SJSA1 (cell line): ENCODE data around the gene SOX18. TPM values are rescaled to one million over a fixed set of nuclear protein-coding genes. Genes with fewer than 3 reads are reported as not detected.

Experiments used
- DNase-seq, 2 experiments: peaks; one replicate each; pipeline ENCODE4 v3.0.0-alpha.2; 2015 to 2020; ENCODE audit warnings: low spot score in 2 of 2, low read depth in 1 of 2
- H3K27ac ChIP-seq: fragments of 250-450 bp; sonication (Bioruptor Pico); 2 replicates; pipeline ENCODE4 v1.5.1; 2020; ENCODE audit warnings: mild to moderate bottlenecking, moderate library complexity
- H3K27me3 ChIP-seq: fragments of 250-450 bp; sonication (Bioruptor Pico); replicated peaks from 2 replicates; pipeline ENCODE4 v1.5.1; 2020; ENCODE audit warnings: mild to moderate bottlenecking, moderate library complexity
- H3K36me3 ChIP-seq: fragments of 250-450 bp; sonication (Bioruptor Pico); 2 replicates; pipeline ENCODE4 v1.5.1; 2020; ENCODE audit warnings: mild to moderate bottlenecking
- H3K4me1 ChIP-seq: fragments of 250-450 bp; sonication (Bioruptor Pico); replicated peaks from 2 replicates; pipeline ENCODE4 v1.6.1; 2021; ENCODE audit warnings: mild to moderate bottlenecking
- H3K4me3 ChIP-seq: fragments of 250-450 bp; sonication (Bioruptor Pico); 2 replicates; pipeline ENCODE4 v1.5.1; 2020; ENCODE audit warnings: mild to moderate bottlenecking
- H3K9me3 ChIP-seq: fragments of 250-450 bp; sonication (Bioruptor Pico); replicated peaks from 2 replicates; pipeline ENCODE4 v1.5.1; 2020; ENCODE audit warnings: mild to moderate bottlenecking
- total RNA-seq: library from RNA; depleted of rRNA; stranded (reverse); fragments of >200 nt; shearing (Covaris generic); gene quantifications from 2 replicates; pipeline ENCODE4 v1.2.3, GENCODE V29; 2014

SOX18 gene
- total RNA-seq, 1 experiment from 2014 or later, result 70.0 TPM

DNA sequence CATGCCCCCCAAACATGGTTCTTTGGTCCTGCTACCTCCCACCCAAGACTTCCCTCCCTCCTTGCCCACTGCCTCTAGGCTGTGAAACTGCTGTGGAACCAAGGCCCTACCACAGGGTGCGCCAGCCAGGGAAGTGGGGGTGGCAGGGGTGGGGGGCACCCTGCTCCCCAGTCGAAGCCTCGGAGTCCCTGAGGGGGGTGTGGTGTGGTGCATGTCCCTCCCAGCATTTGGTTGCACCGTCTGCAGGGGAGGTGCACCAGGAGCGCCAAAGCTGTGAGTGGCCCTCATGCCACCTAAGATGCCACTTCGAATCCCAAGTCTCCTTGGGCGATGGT lies 28.1 kb upstream of the SOX18 start:
- DNase-seq, result no peak
- no peaks in the 10 kb centered on the region for H3K27me3 ChIP-seq
- H3K36me3 ChIP-seq, result peaks cover 28% of the 10 kb centered on the region

GRCh38 chr20:64077094-64077493 lies 27.7 kb upstream of the SOX18 start:
- peaks cover 32% of the 10 kb centered on the region for H3K36me3 ChIP-seq

More for the DNA sequence above, 28.1 kb upstream of the SOX18 start:
- Histone ChIP-seq H3K9me3 (no peaks in the 10 kb centered on the region), H3K4me1 (peaks cover 36% of the 10 kb centered on the region), H3K4me3 (no peak overlapping the region), H3K27ac (no peak overlapping the region)

GRCh38 chr20:64076061-64076997 lies 26.9 kb upstream of the SOX18 start:
- no peak overlapping the region for H3K4me3 ChIP-seq
- peaks cover 36% of the 10 kb centered on the region for H3K4me1 ChIP-seq
- H3K27me3 ChIP-seq, result no peaks in the 10 kb centered on the region
- no peaks in the 10 kb centered on the region for H3K9me3 ChIP-seq
- DNase-seq, result no peak
- H3K27ac ChIP-seq, result no peak overlapping the region
- H3K36me3 ChIP-seq, result peaks cover 39% of the 10 kb centered on the region

More at GRCh38 chr20:64077094-64077493, 27.7 kb upstream of the SOX18 start:
- Histone ChIP-seq H3K27ac (no peak overlapping the region), H3K4me3 (no peak overlapping the region), H3K27me3 (no peaks in the 10 kb centered on the region), H3K4me1 (peaks cover 36% of the 10 kb centered on the region), H3K9me3 (no peaks in the 10 kb centered on the region)
- no peak for DNase-seq

DNA sequence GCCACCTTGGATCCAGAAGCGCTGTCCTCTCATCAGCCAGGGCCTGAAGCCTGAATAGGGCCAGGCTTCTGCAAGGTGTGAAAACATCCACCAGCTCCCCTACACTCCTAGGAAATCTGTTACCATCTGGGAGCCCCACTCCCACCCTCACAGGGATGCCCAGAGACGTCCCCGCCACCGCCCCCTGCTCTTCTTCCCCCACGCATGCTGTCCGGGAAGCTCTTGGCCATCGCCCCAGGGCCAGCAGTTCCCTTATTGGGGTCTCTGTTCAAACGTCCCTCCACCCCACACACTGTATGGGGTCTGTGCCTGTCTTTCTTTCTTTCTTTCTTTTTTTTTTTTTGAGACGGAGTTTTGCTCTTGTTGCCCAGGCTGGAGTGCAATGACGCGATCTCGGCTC lies 26.1 kb upstream of the SOX18 start:
- no peak overlapping the region for H3K27ac ChIP-seq
- H3K36me3 ChIP-seq, result peaks cover 47% of the 10 kb centered on the region
- no peaks in the 10 kb centered on the region for H3K27me3 ChIP-seq
- H3K4me3 ChIP-seq, result no peak overlapping the region
- H3K4me1 ChIP-seq, result peaks cover 39% of the 10 kb centered on the region
- H3K9me3 ChIP-seq, result no peaks in the 10 kb centered on the region
- DNase-seq, result no peak

GRCh38 chr20:64074963-64075362 lies 25.5 kb upstream of the SOX18 start:
- H3K27me3 ChIP-seq, result no peaks in the 10 kb centered on the region
- peaks cover 53% of the 10 kb centered on the region for H3K36me3 ChIP-seq
- DNase-seq, result no peak
- H3K4me3 ChIP-seq, result no peak overlapping the region
- H3K9me3 ChIP-seq, result no peaks in the 10 kb centered on the region
- no peak overlapping the region for H3K27ac ChIP-seq
- H3K4me1 ChIP-seq, result peaks cover 41% of the 10 kb centered on the region

DNA sequence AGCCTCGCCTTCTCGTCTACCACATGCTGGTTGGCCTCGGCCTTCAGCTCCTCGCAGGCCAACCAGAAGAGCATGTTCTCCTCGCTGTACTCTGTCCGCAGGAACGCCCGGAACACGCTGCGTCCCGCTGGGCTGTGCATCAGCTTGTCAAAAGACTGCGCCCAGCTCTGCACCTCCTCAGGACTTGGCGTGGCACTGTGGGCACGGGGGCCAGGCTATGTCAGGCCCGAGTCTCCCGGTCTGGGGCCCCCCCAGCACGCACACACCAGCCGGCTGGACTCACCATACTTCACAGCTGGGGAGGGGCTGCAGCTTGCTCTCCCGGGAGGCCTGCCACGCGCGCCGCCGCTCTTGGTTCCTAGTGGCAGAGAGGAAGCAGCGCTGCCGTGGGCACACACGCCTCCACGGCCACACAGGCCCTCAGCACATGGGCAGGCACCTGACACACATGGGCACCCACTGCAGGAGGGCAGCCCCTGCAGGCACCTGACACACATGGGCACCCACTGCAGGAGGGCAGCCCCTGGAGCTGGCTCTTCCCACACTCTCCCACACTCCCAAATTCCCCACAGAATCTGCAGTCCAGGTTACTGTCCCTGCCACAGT lies 24.8 kb upstream of the SOX18 start:
- Histone ChIP-seq H3K4me3 (no peak overlapping the region), H3K36me3 (peaks cover 59% of the 10 kb centered on the region), H3K9me3 (no peaks in the 10 kb centered on the region), H3K4me1 (peaks cover 43% of the 10 kb centered on the region), H3K27me3 (no peaks in the 10 kb centered on the region), H3K27ac (0 out of 2 replicates have a peak overlapping the region, but pooled peaks have one; percentile 2)
- no peak for DNase-seq

DNA sequence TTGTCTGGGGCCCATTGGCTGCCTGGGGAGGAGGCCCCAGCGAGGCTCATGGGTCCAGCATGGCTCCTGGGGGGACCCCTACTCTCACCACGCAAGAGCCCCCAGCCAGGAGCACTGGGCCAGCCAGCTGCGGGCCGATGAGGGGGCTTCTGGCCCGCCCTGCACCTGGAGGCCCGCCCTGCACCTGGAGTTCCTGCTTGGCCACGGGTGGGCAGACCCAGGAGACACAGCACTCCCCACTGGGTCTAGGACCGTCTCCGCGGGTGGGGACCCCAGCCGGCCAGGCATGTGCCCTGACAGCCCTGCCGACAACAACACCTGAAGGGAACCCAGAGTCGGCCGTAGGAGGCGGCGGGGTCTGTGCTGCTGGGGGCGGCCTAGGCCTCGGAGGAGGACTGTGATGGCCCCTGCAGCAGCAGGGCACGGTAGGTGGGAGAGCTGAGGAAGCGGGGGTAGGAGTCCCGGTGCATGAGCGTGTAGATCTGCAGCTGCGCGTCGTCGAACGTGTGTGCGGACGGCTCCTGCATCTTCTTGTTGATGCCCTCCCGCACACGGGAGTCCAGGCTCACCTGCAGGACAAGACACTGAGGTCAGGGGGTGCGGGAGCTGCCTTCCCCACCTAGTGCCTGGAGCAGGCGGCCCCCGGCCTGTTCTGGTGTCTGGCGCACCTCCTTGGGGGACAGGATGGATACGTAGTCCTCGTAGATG lies 24.2 kb upstream of the SOX18 start:
- Histone ChIP-seq H3K36me3 (peaks cover 65% of the 10 kb centered on the region), H3K4me1 (peaks cover 43% of the 10 kb centered on the region), H3K27ac (no peak overlapping the region), H3K4me3 (no peak overlapping the region), H3K9me3 (no peaks in the 10 kb centered on the region), H3K27me3 (no peaks in the 10 kb centered on the region)
- no peak for DNase-seq

GRCh38 chr20:64072498-64073063 lies 23.1 kb upstream of the SOX18 start:
- no peak overlapping the region for H3K4me3 ChIP-seq
- peaks cover 73% of the 10 kb centered on the region for H3K36me3 ChIP-seq
- no peaks in the 10 kb centered on the region for H3K27me3 ChIP-seq
- H3K27ac ChIP-seq, result no peak overlapping the region
- no peaks in the 10 kb centered on the region for H3K9me3 ChIP-seq
- H3K4me1 ChIP-seq, result peaks cover 41% of the 10 kb centered on the region
- no peak for DNase-seq

- Histone ChIP-seq H3K27me3 (no peaks in the 10 kb centered on the region), H3K9me3 (no peaks in the 10 kb centered on the region), H3K4me1 (peaks cover 51% of the 10 kb centered on the region), H3K4me3 (no peak overlapping the region), H3K27ac (no peak overlapping the region), H3K36me3 (peaks cover 78% of the 10 kb centered on the region)
- no peak for DNase-seq
Observed at GRCh38 chr20:64071341-64072332, 22.2 kb upstream of the SOX18 start.

DNA sequence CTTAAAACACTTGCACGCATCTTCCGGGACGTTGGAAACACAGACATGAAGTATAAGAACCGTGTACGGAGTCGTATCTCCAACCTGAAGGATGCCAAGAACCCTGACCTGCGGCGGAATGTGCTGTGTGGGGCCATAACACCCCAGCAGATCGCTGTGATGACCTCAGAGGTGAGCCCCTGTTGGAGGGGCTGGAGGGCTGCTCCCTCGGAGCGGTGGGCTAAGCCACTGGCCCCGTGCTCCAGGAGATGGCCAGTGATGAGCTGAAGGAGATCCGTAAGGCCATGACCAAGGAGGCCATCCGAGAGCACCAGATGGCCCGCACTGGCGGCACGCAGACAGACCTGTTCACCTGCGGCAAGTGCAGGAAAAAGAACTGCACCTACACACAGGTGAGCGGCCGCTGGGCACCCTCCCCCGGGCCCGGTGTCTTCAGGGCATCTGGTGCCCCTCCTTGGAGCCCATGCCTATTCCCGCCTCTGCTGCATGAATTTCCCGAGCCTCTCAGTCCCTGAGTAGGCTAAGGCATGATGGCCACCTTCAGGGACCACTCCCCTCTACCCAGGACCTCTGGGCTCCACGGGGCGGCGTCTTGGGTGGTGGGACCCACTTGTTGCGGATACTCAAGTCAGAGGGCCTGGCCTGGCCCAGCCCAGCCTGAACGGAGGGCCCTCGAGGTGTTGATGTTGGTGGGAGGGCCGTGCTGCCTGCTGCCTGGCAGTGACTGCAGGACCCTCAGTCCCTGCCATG lies 21.0 kb upstream of the SOX18 start:
- Histone ChIP-seq H3K27ac (peak overlapping the region; percentile 33; the same call in 1 of the 2 replicates), H3K27me3 (no peaks in the 10 kb centered on the region), H3K9me3 (no peaks in the 10 kb centered on the region), H3K4me3 (no peak overlapping the region), H3K36me3 (peaks cover 79% of the 10 kb centered on the region), H3K4me1 (peaks cover 63% of the 10 kb centered on the region)
- no peak for DNase-seq

DNA sequence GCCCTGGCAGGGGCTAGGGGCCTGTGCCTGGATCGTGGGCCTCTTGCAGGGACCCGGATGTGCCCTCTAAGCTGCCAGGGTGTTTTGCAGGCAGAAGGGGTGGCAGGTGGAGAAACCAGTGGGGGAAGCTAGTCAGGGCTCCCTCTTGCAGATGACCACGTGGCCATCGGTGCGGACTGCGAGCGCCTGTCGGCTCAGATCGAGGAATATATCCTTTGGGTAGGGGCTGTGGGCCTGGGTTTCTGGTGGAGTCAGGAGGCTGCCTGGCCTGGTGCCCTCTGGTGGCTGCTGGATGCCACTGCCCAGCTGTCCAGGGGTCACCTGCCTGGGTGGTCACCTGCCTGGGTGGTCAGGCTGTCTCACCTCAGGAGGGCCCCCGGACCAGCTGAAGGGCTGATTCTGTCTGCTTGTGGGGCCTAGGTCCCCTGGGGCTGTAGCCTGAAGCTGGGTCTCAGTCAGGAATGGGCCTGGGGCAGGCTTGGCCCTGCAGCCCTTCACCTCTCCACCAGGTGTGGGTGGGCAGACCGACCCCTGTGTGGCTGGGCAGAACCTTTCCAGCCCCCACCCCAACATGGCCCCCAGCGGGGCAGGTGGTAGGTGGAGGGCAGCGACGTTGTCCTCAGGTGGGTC lies 20.3 kb upstream of the SOX18 start:
- peak; percentile 79 to 88 for DNase-seq
- no peaks in the 10 kb centered on the region for H3K27me3 ChIP-seq
- peaks cover 79% of the 10 kb centered on the region for H3K36me3 ChIP-seq

GRCh38 chr20:64069209-64069613 lies 19.8 kb upstream of the SOX18 start:
- peaks cover 65% of the 10 kb centered on the region for H3K4me1 ChIP-seq

More for the DNA sequence above, 20.3 kb upstream of the SOX18 start:
- H3K4me1 ChIP-seq, result peaks cover 65% of the 10 kb centered on the region
- no peak overlapping the region for H3K4me3 ChIP-seq
- H3K27ac ChIP-seq, result peak overlapping the region; percentile 33; the same call in 1 of the 2 replicates
- no peaks in the 10 kb centered on the region for H3K9me3 ChIP-seq

More at GRCh38 chr20:64069209-64069613, 19.8 kb upstream of the SOX18 start:
- H3K36me3 ChIP-seq, result peaks cover 77% of the 10 kb centered on the region
- no peak overlapping the region for H3K27ac ChIP-seq
- no peaks in the 10 kb centered on the region for H3K27me3 ChIP-seq
- no peak for DNase-seq
- no peaks in the 10 kb centered on the region for H3K9me3 ChIP-seq
- H3K4me3 ChIP-seq, result no peak overlapping the region
